GM21723 (cell line): Measurements from ENCODE around the gene ACVR1C.

Experiments
- ATAC-seq: cut with Tn5 transposase; IDR thresholded peaks from one replicate; pipeline ENCODE4 v1.9.1; 2021; ENCODE audit warnings: mild to moderate bottlenecking, moderate library complexity; ENCODE audit not compliant: unreplicated experiment

Gene ACVR1C

GRCh38 chr2:157628477-157629415, at the start of gene ACVR1C:
Gene ACVR1C, minus strand, starts transcription at chr2:157628864. Its CDS starts 220 bp downstream, at chr2:157628644.
- peak; percentile 93 for ATAC-seq

DNA sequence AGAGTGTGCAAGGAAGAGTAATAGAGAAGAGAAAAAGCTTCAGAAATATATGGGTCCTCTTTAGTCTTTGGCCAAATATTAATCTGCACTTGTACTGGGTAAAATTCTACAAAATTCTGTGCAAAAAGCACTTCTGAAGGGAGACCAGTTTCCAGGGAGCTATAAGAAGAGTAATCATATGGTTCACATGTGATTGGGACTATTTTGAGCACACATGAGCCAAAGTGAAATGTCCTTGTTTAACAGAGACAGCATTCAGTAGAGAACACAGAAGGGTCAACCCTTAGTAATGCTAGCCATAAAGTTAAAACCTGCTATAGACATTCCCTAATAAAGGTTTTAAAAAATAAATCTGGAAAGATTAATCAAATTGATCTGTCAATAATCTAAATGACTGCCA, 49.3 kb upstream of the ACVR1C start:
- ATAC-seq, result no peak

- ATAC-seq, result no peak
Observed at GRCh38 chr2:157672129-157672528, 43.5 kb upstream of the ACVR1C start.

DNA sequence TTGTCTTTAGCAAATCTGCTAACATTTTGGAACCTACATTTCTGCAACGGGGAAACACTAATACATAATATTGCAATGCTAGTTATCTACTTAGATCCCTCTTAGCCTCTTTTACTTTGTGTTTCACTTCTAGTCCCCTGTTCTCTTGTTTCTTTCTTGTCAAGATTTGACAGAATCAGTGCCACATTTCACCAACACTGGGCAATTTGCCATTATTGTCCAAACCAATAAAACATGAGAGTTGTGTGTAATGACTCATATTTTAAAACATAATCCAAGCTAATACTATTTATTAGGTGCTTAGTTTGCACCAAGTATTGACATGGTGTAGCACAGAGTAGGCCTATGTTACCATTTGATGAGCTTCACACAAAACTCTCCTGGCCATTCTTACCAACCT, 33.7 kb upstream of the ACVR1C start:
- no peak for ATAC-seq

DNA sequence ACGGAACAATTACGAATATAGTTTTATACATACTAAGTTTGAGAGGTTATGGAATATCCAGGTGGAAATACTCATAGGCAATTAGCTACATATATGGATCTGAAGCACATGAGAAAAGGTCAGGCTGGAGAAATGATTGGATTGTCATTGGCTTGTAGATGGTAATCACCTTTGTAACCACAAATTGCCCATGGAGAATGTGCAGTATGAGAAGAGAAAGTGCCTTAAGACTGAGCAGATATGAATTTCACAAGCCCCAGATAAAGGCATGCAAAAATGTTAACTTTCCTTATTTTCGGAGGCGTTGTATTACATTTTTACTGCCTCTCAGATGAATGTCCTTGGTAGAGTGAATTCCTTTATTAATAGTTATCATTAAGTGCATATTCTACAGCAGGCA, 33.1 kb upstream of the ACVR1C start:
- no peak for ATAC-seq

- ATAC-seq, result no peak
Observed at GRCh38 chr2:157657858-157658257, 29.2 kb upstream of the ACVR1C start.

- no peak for ATAC-seq
Observed at GRCh38 chr2:157657101-157657500, 28.4 kb upstream of the ACVR1C start.

GRCh38 chr2:157644776-157645175, 16.1 kb upstream of the ACVR1C start:
- ATAC-seq, result no peak

DNA sequence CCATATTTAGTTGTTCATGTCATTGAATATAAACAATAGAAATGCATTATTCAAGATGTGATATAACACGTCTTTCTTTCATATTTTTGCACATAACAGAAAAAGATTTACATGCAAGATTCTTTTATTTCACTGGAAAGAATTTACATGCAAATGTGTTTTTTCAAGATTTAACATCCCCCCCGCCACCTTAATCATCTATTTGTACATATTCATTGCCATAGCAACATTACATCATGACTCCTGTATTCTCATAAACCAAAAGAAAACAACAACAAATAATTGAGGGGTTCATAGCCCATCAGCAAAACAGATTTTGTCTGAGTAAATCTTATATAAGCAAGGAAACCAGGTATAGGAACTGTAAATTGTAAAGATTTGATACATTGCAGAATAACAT, 3.2 kb upstream of the ACVR1C start:
- no peak for ATAC-seq

- peak; percentile 16 for ATAC-seq
Observed at GRCh38 chr2:157627594-157628476, 829 bp downstream of the ACVR1C start.

DNA sequence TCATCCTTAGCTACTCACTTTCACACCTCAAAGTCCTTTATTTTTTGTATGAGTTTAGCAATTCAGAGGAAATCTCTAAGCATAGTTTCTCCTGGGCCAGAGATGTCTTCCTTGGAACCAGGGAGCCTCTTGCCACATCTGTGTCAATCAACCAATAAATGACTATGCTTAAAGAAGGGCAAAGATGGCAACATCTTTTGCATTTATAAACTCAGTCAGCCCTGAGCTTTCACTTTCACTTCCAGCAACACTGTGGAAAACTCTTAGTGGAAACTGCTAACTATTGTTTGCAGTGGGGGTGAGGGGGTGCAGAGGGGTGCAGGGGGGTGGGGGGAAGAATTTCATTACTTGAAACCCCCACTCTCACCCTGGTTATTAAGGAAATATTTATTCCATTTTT, 3.4 kb downstream of the ACVR1C start:
- no peak for ATAC-seq

- ATAC-seq, result no peak
Observed at GRCh38 chr2:157620956-157621355, 7.7 kb downstream of the ACVR1C start.

GRCh38 chr2:157611726-157612125, 16.9 kb downstream of the ACVR1C start:
- ATAC-seq, result no peak

DNA sequence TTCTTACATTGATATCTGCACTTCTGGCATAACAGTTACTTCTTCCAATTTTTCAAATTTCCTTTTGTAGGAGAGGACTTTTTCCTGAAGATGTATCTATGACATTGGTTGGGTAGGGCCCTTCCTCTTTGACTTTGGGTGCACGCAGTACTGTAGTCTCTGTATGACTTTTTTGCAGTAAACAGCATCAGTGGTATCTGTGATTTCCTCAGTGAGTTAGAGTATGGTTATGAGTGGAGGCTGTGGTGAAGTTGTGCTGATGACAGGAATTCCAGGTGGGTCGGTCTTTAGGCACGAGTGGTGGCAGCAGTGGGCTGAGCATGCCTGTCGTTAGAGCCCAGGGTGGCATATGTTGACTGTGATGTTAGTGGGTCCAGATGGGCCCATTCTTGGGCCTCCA, 17.6 kb downstream of the ACVR1C start:
- no peak for ATAC-seq

GRCh38 chr2:157606534-157606933, 22.1 kb downstream of the ACVR1C start:
- ATAC-seq, result no peak

GRCh38 chr2:157603198-157603597, 25.5 kb downstream of the ACVR1C start:
- no peak for ATAC-seq

GRCh38 chr2:157601807-157602206, 26.9 kb downstream of the ACVR1C start:
- no peak for ATAC-seq

DNA sequence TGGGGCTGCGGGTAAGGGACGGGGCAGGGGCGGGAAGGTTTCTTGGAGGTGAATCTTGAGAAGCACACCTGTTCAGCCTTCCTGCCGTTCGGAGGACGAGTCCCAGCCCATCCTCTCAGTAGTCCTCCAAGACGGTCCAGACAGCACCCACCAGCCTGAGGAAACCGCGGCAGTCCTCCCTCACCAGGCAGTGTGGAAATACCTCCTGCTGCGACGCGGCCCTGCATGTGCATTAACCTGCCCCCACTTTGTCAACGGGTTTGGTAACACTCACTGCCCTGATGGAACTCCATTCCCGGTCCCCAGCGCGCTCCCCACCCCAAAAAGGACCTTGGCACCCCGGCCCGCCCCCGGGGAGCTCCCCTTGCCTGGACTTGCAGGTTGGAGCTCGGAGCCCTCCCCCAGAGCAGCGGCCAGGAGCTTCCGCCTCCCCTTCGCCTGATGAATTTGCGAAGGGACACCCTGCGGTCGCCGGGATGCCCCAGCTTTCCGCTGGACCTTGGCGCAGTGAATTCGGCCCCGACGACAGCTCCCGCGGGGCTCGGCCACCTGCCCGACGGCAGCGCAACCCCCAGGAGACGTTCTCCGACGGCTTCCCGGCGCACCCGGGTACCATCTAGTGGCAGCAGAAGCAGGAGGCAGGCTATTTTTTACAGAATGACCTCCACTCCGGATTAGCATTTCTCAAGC, 31.5 kb downstream of the ACVR1C start:
- no peak for ATAC-seq

- no peak for ATAC-seq
Observed at GRCh38 chr2:157593411-157593810, 35.3 kb downstream of the ACVR1C start.

GRCh38 chr2:157592948-157593347, 35.7 kb downstream of the ACVR1C start:
- ATAC-seq, result no peak

DNA sequence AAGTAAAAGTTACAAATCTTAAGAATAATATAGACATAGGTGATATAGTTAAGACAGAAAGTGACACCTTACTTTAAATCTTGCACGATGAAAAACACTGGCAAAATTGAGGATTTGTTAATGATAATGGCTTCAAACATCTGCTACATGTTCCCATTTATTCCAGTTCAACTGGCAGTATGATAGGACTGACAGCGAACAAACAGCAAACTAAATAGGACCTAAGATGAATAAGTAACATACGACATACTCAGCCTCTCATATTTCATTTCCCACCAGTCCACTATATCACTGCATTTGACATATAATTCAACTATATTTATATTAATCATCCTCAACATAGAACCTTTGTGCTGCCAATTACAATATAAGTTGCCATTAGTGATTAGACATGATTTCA, 36.3 kb downstream of the ACVR1C start:
- ATAC-seq, result no peak
